HG03575 (cell line): ENCODE measurements around the gene NKIRAS2.

Experiments
- ATAC-seq: cut with Tn5 transposase; IDR thresholded peaks from one replicate; pipeline ENCODE4 v1.9.1; 2021; ENCODE audit not compliant: unreplicated experiment, insufficient number of reproducible peaks, low FRiP score; ENCODE audit errors: extremely low read depth

NKIRAS2 gene

GRCh38 chr17:42023524-42024349 lies 3.8 kb downstream of the NKIRAS2 start:
- no peak for ATAC-seq

- no peak for ATAC-seq
These were observed 5.3 kb downstream of the NKIRAS2 start for GRCh38 chr17:42025191-42025579.

- no peak for ATAC-seq
These were observed 6.0 kb downstream of the NKIRAS2 start for GRCh38 chr17:42025936-42026335.

GRCh38 chr17:42026857-42027589 lies 7.1 kb downstream of the NKIRAS2 start:
- ATAC-seq = no peak

GRCh38 chr17:42027590-42027889 lies 7.7 kb downstream of the NKIRAS2 start:
- ATAC-seq = no peak

GRCh38 chr17:42027961-42028790 lies 8.3 kb downstream of the NKIRAS2 start:
- no peak for ATAC-seq

DNA sequence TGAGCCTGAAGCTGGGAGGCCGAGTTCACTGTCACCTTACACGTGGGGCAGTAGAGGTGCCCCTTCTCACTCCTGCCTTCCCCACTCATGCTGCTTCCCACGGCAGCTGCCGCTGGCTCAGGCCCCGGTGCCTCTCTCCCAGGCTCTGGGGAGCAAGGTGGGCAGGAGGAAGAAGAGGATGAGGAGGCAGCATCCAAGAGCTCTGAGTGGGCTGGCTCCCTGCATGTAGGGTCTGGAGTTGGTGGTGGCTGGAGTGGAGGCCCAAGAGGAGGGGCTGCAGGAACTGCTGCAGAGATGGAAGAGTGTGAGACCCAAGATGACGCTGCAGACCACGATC lies 8.9 kb downstream of the NKIRAS2 start:
- no peak for ATAC-seq

GRCh38 chr17:42031584-42031983 lies 11.7 kb downstream of the NKIRAS2 start:
- no peak for ATAC-seq

- ATAC-seq = no peak
These were observed 14.2 kb downstream of the NKIRAS2 start for GRCh38 chr17:42034059-42034458.

DNA sequence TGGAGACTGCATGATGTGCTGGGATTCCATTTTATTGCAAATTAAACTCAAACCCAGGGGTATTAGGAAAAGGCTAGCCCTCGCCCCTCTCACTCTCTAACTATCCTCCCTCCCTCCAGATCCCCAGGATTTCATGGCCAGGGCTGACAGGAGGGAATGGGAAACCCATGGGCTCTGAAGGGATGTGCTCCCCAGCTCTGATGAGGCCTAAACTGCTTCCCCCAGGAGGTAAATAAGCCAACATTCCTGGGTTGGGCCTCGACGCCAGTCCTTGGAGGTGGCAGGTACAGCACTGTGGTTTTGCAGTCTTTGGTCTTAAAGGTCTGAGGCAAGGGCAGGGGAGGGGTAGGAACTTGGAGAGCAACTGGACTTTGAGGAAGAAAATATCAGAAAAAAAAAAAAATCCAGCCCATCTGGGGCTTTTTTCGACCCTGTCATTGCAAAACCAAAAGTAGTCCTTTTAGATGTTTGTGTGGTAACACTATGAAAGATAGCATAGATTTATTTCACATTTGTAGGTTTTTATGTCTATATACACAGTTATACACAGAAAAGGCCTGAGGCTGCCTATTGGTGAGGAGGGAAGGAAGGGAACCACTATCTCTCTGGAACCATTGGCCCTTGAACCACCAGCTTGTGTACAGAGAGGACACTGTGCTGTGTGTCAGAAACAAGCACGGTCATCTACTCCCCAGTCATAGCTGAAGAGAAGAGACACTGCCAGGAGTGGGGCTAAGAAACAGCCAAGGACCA lies 18.5 kb downstream of the NKIRAS2 start:
- no peak for ATAC-seq

GRCh38 chr17:42039794-42040763 lies 20.2 kb downstream of the NKIRAS2 start:
- no peak for ATAC-seq

DNA sequence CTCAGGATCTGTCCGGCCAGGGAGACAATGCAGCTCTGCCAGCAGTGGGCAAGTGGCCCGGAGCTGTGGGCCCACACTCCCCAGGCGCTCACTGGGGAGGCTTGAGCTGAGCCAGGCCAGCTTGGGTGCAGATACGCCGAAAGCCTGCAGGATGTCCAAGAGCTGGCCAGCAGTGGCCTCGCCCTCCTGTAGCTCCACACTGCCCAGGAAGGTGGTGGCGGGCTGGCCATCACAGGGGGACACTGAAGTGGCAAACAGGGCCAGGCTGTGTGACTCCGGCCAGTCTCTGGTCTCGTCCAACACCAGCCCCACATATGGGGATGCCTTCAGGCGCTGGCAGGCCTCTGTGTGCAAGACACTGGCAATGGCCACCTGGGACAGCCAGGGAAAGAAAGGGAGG lies 20.9 kb downstream of the NKIRAS2 start:
- ATAC-seq = no peak

GRCh38 chr17:42041619-42042018 lies 21.7 kb downstream of the NKIRAS2 start:
- ATAC-seq = no peak

DNA sequence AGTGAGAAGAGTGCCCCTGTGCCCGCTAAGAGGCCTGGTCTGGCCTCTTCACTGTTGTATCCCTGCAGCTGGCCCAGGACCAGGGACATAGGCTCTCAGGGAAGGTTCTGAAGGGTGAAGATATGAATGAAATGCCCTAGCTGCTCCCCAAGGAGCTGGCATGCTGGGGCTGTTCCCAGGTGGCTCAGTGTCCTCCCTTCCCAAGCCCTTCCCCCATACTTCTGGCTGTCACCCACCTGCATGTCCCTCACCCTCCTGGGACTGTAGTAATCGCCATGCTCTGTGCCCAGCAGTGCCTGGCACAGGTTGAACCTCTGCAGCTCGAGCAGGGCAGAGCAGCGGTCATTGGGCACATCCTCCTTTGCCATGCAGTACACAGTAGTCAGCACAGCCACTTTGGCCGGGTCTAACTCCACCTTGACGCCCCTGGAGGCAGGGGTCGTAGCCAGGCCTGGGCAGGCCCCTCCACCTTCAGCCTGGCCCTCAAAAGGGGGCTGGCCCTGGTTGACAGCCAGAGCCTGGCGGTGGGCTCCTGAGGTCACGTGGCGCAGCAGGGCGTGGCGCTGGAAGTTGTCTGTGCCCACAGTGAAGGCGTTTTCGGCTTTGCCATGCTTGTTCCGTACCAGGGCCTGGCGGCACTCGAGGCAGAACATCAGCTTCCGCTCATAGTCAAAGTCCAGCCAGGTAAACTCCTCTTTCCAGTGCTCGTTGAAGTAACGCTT lies 22.9 kb downstream of the NKIRAS2 start:
- ATAC-seq = no peak

DNA sequence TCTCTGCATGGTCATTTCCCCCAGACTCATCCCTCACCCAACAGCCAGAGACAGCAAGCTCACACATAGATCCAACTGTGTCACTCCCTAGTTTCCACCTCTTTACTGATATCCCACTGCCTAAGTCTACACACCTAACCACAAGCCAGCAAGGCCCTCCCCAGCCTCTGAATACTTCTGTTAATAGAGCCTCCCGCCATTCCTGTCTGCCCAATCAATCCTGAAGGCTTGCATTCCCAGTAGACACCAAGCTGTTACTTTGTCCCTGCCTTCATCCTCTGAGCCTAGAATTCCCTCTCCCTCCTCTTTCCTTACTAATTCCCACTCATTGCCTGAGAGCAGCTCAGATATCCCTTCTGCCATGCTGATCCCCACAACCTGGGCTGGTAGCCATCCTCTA lies 25.8 kb downstream of the NKIRAS2 start:
- ATAC-seq = no peak

DNA sequence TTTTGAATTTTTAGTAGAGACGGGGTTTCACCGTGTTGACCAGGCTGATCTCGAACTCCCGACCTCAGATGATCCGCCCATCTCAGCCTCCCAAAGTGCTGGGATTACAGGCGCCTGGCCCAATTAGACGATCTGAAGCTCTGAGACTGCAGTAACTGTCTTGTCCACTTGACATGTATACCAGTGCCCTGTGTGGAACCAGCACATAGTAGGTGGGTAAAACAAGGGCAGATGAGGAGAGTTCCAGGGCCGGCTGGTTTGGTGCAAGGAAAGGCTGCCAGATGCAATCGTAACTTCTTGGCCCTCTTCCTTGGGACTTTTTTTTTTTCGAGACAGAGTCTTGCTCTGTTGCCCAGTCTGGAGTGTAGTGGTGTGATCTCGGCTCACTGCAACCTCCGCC lies 27.5 kb downstream of the NKIRAS2 start:
- no peak for ATAC-seq

GRCh38 chr17:42049834-42050392 lies 30.0 kb downstream of the NKIRAS2 start:
- ATAC-seq = no peak
